Activated naive CD4-positive, alpha-beta T cell treated with Interleukin-2 at 50 U/mL for 16 hours (primary cell): ENCODE data around the gene CCDC83.
A peak's percentile ranks its signal among the peaks of the same experiment; 100 is the strongest.

ENCODE experiments used
- DNase-seq: peaks from one replicate; pipeline ENCODE4 v3.0.0-alpha.2; 2020

Gene CCDC83

DNA sequence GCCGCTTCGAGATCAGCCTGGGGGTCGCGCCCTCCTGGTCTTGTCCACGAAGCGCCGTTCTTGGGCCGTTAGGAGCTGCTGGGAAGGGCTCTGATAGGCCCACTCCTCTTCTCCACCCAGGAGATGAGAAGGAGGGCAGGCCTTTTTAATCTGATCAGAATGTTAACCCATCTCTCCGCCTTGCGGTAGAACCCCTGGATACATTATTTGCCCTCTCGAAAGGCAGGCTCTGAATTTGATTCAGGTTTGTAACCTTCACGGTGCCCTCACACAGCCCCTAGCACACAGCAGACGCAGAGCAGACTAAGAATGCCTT is at the start of gene CCDC83:
Gene CCDC83 (plus strand): TSS at position 43 of the 316 bp plus-strand sequence. CDS start 9,741 bp downstream, outside the sequence.
- no peak for DNase-seq

DNA sequence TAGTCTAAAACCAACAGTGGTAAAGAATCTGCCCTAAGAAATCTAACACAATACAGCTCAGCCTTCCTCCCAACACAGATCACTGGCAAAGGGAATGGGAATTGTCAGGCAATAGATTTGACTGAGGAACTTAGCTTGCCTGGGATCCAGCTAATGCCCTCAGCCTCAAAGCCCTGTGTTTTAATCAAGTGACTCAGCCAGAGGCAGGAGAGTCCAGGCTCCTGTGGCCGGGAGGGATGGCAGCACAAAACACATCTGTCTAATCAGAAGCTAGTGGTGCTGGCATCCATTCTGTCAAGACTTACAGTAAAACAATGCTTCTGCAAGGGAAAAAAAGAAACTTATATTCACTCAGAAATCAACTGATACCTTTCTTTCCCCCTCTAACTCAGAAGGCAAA is 49.8 kb upstream of the CCDC83 start:
- no peak for DNase-seq

- no peak for DNase-seq
Measured at GRCh38 chr11:85806016-85806415, 49.2 kb upstream of the CCDC83 start.

DNA sequence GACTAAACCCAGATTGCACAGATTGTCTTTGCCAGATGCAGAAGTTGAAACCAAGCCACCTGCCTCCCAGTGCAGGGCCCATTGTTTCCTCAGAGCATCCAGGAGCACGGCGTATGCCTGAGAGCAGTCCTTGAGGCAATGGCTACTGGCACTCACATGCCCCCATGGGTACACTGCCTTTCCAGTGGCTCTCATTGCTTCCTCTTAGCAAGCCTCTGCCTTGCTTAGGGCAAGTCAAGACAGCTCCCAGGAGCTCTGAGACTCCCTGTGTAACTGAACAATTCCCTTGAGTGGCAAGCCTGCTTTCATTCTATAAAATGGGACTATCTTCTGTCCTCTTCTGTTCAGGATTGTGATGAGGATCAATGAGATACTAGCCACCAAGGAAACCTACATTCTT is 48.3 kb upstream of the CCDC83 start:
- no peak for DNase-seq

DNA sequence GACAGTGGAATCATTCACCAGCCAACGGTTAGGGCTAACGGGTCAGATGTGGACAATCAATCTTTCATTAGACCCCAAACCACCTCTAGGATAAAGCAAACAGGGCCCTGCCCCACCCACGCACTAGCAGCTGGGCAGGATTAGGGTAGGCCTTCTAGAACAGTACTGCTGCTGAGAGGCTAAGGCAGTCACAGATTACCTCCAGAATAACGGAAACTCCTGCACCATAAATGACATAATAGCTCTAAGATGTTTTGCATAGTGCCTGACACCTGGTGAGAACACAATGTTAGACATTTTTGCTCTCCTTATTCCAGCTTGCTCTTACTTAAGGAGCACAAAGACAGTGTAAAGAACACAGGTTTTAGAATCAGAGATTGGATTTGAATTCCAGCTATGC is 46.0 kb upstream of the CCDC83 start:
- no peak for DNase-seq

- no peak for DNase-seq
Measured at GRCh38 chr11:85809863-85810262, 45.3 kb upstream of the CCDC83 start.

DNA sequence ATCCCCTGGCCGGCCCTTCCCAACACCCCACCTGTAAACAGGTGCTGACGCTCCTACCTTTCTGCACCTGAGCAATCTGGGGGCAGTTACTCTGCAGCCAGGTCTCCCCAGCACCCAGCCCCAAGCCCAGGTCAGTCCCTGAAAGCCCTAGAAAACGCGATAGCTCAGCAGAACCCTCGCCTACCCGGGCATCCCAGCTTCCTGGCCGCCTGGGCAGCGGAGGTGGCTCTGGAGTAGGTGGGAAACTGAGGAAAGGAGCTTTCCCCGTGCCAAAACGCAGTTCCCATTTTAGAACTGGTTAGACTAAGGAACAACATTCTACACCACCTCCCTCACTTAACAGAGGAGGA is 44.7 kb upstream of the CCDC83 start:
- DNase-seq = peak; percentile 14

GRCh38 chr11:85810871-85811611 is 44.1 kb upstream of the CCDC83 start, which contains the start of gene SYTL2:
SYTL2 (minus strand) TSS chr11:85811141; CDS start chr11:85757725, 53,416 bp downstream.
- DNase-seq = peak; percentile 81

GRCh38 chr11:85811624-85812023 is 43.6 kb upstream of the CCDC83 start:
- DNase-seq = no peak

DNA sequence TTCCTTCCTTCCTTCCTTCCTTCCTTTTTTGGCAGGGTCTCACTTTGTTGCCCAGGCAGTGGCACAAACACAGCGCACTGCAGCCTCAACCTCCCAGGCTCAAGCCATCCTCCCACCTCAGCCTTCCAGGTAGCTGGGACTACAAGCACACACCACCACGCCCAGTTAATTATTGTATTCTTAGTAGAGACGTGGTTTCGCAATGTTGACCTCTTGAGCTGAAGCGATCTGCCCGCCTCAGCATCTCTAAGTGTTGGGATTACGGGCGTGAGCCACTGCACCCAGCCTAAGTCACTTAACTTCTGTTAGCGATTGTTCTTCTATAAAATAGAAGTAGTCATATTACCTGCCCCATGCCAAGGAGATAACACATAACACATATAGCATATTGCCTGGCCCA is 41.5 kb upstream of the CCDC83 start:
- no peak for DNase-seq

GRCh38 chr11:85815186-85815931 is 39.8 kb upstream of the CCDC83 start:
- DNase-seq = no peak

- DNase-seq = no peak
Measured at GRCh38 chr11:85819441-85819840, 35.7 kb upstream of the CCDC83 start.

GRCh38 chr11:85821636-85822035 is 33.5 kb upstream of the CCDC83 start:
- DNase-seq = no peak

- DNase-seq = no peak
Measured at GRCh38 chr11:85822814-85823213, 32.4 kb upstream of the CCDC83 start.

DNA sequence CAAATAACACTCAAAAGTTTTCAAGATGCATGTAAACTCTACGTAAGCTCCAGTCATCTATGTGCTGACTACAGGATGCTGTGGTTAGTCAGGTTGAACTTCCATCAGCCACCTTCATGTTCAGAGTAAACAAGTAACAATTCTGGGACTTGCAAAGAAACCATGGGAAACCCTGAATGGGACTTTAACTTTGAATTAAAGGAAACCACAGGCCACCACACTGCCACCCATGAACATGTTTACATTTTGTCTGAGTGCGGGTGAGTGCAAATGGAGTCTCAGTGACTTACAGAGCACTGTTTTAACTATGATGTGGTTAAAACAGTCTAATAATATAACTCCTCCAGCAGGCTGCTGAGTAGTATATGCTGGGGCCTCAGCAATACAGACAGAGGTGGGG is 31.4 kb upstream of the CCDC83 start:
- peak; percentile 61 for DNase-seq

DNA sequence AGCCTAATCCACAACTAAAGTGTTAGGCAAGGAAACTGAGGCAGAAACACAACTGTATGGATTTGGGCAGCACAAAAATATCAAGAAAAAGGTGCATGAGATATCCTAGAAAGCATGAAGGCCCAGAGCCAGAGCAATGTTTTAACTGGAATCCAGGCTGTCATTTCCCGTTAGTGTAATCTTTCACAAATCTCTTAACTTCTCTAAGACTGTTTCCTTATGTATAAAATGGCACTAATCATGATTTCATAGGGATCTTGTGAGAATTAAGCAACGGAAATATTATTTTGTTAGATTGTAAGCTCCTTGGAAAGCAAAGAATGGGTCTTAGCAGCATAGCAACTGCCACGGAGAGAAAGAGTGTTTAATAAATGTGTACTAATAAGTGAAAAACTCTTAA is 29.6 kb upstream of the CCDC83 start:
- DNase-seq = no peak

DNA sequence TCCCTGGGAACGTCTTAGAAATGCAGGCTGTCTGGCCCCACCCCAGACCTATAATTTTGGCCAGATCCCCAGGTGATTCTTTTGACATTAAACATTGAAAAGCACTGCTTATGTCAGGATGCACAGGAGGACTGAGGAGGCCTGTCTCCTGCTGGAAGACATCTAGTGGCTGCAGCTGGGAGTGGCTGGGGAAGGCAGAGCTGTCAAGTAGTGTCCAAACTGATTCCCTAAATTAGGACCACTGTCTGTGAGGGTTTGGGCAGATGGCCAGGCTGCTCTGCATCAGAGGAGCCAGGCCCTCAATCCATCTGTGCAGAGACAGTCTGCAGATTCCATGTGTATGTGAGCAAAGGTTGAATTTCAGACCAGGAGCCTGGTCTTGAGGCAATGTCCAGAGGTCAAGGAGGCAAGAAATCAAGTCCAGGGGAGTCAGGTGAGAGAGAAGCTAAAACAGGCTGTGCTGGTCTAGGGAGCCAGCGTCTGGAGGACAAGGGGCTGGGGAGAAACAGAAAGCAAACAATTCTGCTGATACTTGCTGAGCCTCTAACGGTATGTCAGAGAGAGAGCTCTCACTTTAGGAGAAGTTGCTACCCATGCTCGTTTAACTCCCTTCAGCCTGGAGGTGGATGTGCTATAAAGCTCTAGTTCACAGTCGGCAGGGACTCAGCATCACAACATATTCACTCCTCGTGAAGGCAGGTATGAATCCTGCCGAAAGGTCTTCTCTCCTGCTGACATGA is 28.9 kb upstream of the CCDC83 start:
- DNase-seq = peak; percentile 20

DNA sequence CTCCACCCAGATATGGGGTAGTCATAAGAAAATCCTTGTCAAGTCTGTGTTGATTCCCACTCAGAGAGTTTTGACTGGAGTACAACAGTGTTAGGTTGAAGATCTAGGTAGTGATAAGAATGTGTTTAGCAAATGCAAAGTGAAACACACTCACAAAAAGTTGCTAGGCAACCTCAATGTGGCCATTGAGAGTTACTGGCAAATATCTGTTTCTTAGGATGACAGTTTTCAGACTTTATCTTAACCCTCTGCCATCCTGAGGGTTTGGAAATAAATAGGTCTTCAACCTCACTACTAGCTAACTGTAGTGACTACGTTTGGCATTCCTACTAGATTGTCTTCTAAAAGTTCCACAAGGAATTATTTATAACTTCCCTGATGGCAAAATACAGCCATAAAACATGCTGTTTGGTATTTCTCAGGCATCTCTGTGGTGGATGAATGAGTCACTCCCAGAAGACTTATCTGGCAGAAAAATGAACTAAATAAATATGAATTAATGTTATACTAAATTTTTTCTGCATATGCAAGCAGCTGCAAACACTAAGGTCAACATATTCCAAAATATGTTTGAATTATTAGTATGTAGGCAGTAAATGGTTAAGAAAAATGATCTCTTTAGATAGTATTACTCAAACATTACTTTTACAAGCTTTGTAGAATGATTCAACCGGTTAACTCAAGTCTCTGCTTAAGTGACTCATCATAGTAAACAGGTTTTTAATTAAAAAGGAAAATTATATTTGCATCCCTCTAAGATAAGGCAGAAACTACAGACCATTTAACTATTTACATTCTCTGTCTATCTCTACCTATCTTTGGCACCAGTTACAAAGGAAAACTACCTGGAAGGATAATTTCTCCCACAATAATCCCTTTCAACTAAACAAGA is 27.2 kb upstream of the CCDC83 start:
- DNase-seq = no peak

DNA sequence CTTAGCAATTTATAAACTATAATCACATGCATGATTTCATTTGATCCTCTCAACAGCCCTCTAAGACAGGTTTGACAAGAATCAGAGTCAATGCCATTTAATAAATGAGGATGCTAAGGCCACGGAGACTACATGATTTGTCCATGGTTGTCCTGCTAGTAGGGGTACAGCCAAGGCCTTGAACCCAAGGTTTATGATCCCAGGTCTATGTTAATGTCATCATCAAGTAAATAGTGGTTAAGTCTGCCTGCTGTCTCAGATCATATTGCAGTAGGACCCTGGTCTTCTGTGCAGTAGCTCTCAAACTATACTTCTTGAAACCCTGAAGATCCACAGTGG is 26.6 kb upstream of the CCDC83 start:
- DNase-seq = no peak

- DNase-seq = no peak
Measured at GRCh38 chr11:85829172-85829571, 26.0 kb upstream of the CCDC83 start.

DNA sequence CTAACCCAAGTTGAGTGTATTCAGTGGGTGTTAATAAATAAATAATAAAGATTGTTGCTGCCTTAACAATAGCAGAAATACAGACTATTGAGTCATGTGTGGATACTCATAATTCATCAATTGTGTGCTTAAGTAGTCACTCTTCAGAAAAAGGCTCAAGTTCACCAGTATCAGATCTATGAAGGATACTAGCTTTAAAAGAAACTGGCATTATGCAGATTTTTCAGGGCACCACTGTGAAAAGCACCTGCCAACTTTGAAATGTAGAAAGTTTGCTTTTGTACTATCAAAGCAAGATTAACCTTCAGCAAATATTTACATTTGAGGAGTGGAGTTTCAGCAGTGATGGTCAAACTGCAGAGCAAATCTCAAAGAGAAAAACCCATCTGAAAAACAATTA is 24.1 kb upstream of the CCDC83 start:
- DNase-seq = no peak

GRCh38 chr11:85835263-85835662 is 19.9 kb upstream of the CCDC83 start:
- DNase-seq = no peak

- no peak for DNase-seq
Measured at GRCh38 chr11:85835729-85836128, 19.5 kb upstream of the CCDC83 start.
